ENCODE results near the gene MYL12B.

Gene MYL12B

GRCh38 chr18:3235846-3236245, 26.1 kb upstream of the MYL12B start:
- DNase-seq (ENCODE audit: low read depth in 3 of 3, low spot score in 1 of 3) = no peak

GRCh38 chr18:3236470-3236869, 25.5 kb upstream of the MYL12B start:
- no peak for DNase-seq (ENCODE audit: low read depth in 3 of 3, low spot score in 1 of 3)

GRCh38 chr18:3238742-3239141, 23.2 kb upstream of the MYL12B start:
- no peak for DNase-seq (ENCODE audit: low read depth in 3 of 3, low spot score in 1 of 3)

- no peak for DNase-seq (ENCODE audit: low read depth in 3 of 3, low spot score in 1 of 3)
These were observed 16.8 kb upstream of the MYL12B start for GRCh38 chr18:3245185-3245564.

GRCh38 chr18:3245853-3246634, 15.9 kb upstream of the MYL12B start:
- DNase-seq (ENCODE audit: low read depth in 3 of 3, low spot score in 1 of 3) = peak; percentile 50 to 62 (median 54)

- no peak for DNase-seq (ENCODE audit: low read depth in 3 of 3, low spot score in 1 of 3)
These were observed 15.2 kb upstream of the MYL12B start for GRCh38 chr18:3246635-3247239.

- DNase-seq (ENCODE audit: low read depth in 3 of 3, low spot score in 1 of 3) = peak; percentile 78 to 88 (median 80)
These were observed 14.5 kb upstream of the MYL12B start, which contains the start of gene MYL12A for GRCh38 chr18:3247240-3248061. Gene MYL12A, plus strand, starts transcription at chr18:3247801. Its CDS starts 5,447 bp downstream, at chr18:3253248.

GRCh38 chr18:3248062-3248657, 13.8 kb upstream of the MYL12B start:
- DNase-seq (ENCODE audit: low read depth in 3 of 3, low spot score in 1 of 3) = no peak

GRCh38 chr18:3248658-3249359, 13.1 kb upstream of the MYL12B start:
- no peak for DNase-seq (ENCODE audit: low read depth in 3 of 3, low spot score in 1 of 3)

- no peak for DNase-seq (ENCODE audit: low read depth in 3 of 3, low spot score in 1 of 3)
These were observed 11.5 kb upstream of the MYL12B start for GRCh38 chr18:3250237-3251107.

- DNase-seq (ENCODE audit: low read depth in 3 of 3, low spot score in 1 of 3) = no peak
These were observed 10.5 kb upstream of the MYL12B start for GRCh38 chr18:3251249-3251962.

- no peak for DNase-seq (ENCODE audit: low read depth in 3 of 3, low spot score in 1 of 3)
These were observed 10.0 kb upstream of the MYL12B start for GRCh38 chr18:3251963-3252277.

- no peak for DNase-seq (ENCODE audit: low read depth in 3 of 3, low spot score in 1 of 3)
These were observed 9.1 kb upstream of the MYL12B start for GRCh38 chr18:3252843-3253242.

- DNase-seq (ENCODE audit: low read depth in 3 of 3, low spot score in 1 of 3) = no peak
These were observed 7.2 kb upstream of the MYL12B start for GRCh38 chr18:3254725-3255124.

- no peak for DNase-seq (ENCODE audit: low read depth in 3 of 3, low spot score in 1 of 3)
These were observed 6.2 kb upstream of the MYL12B start for GRCh38 chr18:3255611-3256165.

GRCh38 chr18:3256693-3257626, 5.0 kb upstream of the MYL12B start:
- DNase-seq (ENCODE audit: low read depth in 3 of 3, low spot score in 1 of 3) = no peak

GRCh38 chr18:3257627-3258120, 4.3 kb upstream of the MYL12B start:
- no peak for DNase-seq (ENCODE audit: low read depth in 3 of 3, low spot score in 1 of 3)

- DNase-seq (ENCODE audit: low read depth in 3 of 3, low spot score in 1 of 3) = no peak
These were observed 949 bp upstream of the MYL12B start for GRCh38 chr18:3260995-3261372.

Data from stimulated activated CD4-positive, alpha-beta T cell treated with anti-CD3 and anti-CD28 coated beads, TNF-alpha, amount 100 ng/mL, for 1 hour (primary cell).